ENCODE results near the gene EFS.

DNA sequence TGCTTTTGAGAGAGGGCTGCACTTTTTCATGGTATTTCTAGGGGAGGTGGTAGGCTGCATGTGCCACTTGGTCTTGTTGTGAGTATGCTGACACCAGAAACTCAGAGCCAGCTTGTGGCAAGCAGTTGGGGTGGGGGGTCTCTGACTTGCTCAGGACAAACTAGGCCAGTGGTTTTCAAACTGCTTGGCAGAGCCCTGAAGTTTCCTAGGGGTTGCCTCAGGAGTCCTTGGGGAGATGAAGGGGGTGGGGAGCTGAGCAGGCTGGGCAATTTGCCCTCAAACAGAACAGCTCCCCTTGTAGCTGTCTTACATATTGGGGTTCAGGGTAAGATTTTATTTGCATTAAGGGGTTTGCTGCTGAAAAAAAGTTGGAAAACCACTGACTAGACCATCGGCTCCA lies 54.4 kb downstream of the EFS start:
- no peak for TF ChIP-seq CEBPB (IDR thresholded peaks at IDR 0.05; ENCODE audit: low read depth, low read length)
- no peak for TF ChIP-seq EZH2 (IDR thresholded peaks at IDR 0.05; ENCODE audit: low read depth, low read length, severe bottlenecking)
